Thyroid gland (tissue), 4 donors: ENCODE results near the gene C5orf52.

Source experiments
- CTCF ChIP-seq, 6 experiments: fragments of 200-600 bp in 3 of 6; fragments of 450-650 bp in 3 of 6; sonication (generic) in 3 of 6; IDR thresholded peaks; one replicate each; pipeline ENCODE4 v1.5.1; 2016 to 2019; ENCODE audit warnings: antibody characterized with exemption in 6 of 6, mild to moderate bottlenecking in 2 of 6, inconsistent platforms in 1 of 6, moderate library complexity in 1 of 6
- POLR2A ChIP-seq, 2 donors: fragments of 450-650 bp; IDR thresholded peaks; one replicate each; pipeline ENCODE4 v1.6.1; 2017; ENCODE audit warnings: antibody characterized with exemption in 2 of 2, mild to moderate bottlenecking in 2 of 2, moderate library complexity in 1 of 2

GRCh38 chr5:157668356-157668755 lies 3.0 kb upstream of the C5orf52 start:
- TF ChIP-seq CTCF (IDR thresholded peaks at IDR 0.05) (no peak), POLR2A (IDR thresholded peaks at IDR 0.05) (no peak)
